GM19240 (cell line): Measurements from ENCODE around the gene NAPEPLD.
"Not testable (repeated sequence)": the region's sequence is repeated elsewhere in the genome, so short reads cannot be mapped to it uniquely, and the experiment has no call there.

Experiments
- DNase-seq: peaks from one replicate; pipeline ENCODE4 v3.0.0; 2011; ENCODE audit warnings: low spot score; ENCODE audit not compliant: insufficient read length

NAPEPLD gene

DNA sequence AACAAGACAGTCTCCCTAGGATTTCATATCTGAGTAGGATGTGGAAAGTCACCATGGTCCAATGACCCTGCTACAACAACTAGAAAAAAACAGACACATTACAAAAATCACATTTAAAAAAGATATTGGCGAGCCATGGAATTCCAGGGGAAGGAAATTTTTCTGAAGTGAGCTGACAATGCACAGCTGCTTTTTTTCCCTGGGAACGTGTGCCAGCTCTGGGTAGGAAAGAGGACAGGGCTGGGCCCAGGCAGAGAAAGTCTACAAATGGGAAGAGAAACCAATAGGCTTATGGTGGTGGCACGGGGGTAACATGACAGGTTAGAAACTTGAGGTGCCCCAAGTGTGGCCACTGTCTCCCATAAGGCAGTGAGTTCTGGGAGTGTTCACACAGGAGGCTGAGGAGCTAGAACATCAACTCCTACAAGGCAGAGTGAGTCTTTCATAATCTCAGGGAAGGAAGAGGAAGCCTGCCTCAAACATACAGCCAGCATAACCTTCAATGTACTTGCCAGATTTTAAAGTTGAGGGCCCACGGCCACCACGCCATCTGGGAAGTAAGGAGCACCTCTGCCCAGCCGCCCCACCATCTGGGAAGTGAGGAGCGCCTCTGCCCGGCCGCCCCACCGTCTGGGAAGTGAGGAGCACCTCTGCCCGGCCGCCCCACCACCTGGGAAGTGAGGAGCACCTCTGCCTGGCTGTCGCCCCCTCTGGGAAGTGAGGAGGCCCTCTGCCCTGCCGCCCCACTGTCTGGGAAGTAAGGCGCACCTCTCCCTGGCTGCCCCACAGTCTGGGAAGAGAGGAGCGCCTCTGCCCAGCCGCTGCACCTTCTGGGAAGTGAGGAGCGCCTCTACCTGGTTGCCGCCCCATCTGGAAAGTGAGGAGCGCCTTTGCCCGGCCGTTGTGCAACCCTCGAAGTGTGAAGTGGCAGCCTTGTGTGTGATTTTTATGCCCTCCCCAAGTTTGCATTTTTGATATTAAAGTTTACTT lies 80.2 kb downstream of the NAPEPLD start:
- DNase-seq, result no peak

DNA sequence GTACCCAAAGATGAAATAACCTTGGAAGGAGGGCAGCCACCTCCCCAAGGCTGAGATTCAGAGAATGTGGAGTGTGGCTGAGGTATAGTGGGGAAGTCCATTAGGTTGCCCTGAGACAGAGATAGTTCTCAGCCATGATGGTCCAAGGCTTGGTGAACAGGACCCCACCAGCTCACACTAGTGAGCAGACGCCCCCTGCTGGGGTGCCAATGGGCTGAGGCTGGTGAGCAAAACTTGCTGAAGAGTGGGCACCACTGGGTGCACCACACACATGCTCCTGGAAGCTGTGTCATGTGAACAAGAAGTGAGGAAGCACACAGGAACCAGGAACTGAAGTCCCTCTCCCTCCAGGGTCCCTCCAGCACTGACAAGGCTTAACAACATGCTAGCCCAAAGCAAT lies 83.2 kb downstream of the NAPEPLD start:
- no peak for DNase-seq

DNA sequence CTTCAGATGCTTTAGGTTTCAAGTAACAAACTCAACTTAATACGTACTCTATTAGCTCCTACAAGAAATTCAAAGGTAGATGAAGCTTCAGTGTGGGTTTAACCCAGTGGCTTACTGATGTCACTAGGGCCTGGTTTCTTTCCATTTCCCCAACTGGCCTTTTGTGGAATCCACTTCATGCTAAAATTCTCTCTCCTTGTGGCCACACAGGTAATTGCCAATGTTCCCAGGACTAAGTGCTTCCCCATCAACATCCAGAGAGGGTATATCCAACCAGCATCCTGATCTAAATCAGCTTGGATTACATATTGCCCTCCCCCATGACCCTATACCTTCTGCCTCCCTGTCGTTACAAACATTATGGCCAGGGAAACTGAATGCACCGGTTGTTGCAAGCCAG lies 85.0 kb downstream of the NAPEPLD start:
- no peak for DNase-seq

DNA sequence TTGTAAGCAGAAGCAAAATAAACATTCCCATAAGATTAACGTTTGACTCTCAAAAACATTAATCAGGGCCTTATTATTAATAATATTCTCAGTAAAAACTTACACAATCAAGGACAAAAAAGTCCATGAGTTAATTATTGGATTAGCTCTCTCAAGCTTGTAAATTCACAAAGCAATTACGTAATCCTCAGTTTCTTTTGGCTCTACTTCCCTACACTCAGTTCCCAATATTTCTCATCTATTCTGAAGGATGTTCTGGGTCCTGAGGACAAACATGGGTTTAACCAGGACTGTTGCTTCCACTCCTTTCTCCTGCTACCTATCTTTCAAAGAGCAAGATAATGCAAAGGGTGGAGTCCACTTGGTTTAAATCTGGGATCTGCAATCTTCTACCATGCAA lies 89.4 kb downstream of the NAPEPLD start:
- no peak for DNase-seq

DNA sequence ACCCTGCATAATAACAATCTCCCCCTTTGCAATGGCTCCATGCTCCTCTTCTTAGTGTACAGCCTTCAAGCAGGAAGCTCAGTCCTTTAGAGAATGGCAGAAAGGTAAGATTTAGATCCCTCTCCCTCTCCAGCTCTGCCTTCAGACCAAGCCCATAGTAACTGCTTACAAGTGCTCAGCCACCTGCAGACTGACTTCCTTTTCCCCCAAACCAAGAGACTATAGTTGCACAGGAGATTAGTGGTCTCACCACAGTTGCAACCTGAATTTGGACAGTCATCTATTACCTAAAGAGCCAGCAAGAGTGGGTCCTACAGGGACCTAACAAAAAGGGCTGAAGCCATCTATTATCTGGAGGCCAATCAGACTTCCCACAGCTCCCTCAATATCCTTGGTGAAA lies 90.8 kb downstream of the NAPEPLD start:
- DNase-seq, result no peak

DNA sequence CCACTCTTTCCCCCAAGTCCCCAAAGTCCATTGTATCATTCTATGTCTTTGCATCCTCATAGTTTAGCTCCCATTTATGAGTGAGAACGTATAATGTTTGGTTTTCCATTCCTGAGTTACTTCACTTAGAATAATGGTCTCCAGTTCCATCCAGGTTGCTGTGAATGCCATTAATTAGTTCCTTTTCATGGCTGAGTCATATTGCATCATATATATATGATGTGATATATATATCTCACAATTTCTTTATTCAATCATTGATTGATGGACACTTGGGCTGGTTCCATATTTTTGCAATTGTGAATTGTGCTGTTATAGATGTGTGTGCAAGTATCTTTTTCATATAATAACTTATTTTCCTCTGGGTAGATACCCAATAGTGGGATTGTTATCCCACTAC lies 92.9 kb downstream of the NAPEPLD start:
- DNase-seq, result not testable (repeated sequence)

DNA sequence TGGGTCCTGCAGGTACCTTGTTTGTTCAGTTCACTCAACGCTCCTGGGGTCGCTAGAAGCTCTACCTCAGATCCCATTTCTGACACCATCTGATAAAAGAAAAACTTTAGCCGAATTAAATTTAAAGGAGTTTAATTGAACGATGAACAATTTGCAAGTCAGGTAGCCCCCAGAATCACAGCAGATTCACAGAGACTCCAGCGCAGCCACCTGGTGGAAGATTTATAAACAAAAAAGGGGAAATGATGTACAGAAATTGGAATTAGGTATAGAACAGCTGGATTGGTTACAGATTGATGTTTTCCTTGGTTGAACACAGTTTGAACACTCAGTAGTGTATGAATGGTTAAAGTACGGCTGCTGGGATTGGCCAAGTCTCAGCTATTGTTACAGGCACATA lies 97.4 kb downstream of the NAPEPLD start:
- no peak for DNase-seq
